GM12878 (cell line): ENCODE data around the gene FGFRL1. TPM values are rescaled to one million over a fixed set of nuclear protein-coding genes. Genes with fewer than 3 reads are reported as not detected.

ENCODE experiments used
- ATAC-seq: fragments of 200-7000 bp; cut with Tn5 transposase; 3 replicates; pipeline ENCODE4 v1.9.1; 2020; ENCODE audit warnings: mild to moderate bottlenecking, moderate library complexity
- BruUV-seq: library from RNA; stranded (reverse); fragments of 400-500 nt; replicated peaks from 2 replicates; lab custom pipeline; 2021; lab: Mats Ljungman, UMichigan
- CTCF ChIA-PET: fragments of 300-600 bp; sonication (Branson Sonifier 250); formaldehyde crosslinking; extraction: SDS; loops from one replicate; lab custom pipeline; 2021; ENCODE audit warnings: inconsistent platforms; lab: Yijun Ruan, JAX
- POLR2A ChIA-PET: fragments of 350-600 bp; formaldehyde crosslinking; extraction: SDS; loops from one replicate; lab custom pipeline; 2021; ENCODE audit warnings: inconsistent platforms; lab: Charles Lee
- RAD21 ChIA-PET: fragments of 300-600 bp; sonication (Branson Sonifier 250); formaldehyde crosslinking; loops from one replicate; lab custom pipeline; 2023; ENCODE audit warnings: antibody characterized with exemption; ENCODE audit not compliant: unreplicated experiment; lab: Charles Lee
- SMC1A ChIA-PET: fragments of 300-600 bp; sonication (Branson Sonifier 250); formaldehyde crosslinking; loops from one replicate; lab custom pipeline; 2023; ENCODE audit not compliant: unreplicated experiment, uncharacterized antibody; lab: Charles Lee
- DNase-seq: peaks from one replicate; pipeline ENCODE4 v3.0.0-alpha.2; 2011; ENCODE audit warnings: low read depth, low spot score
- FAIRE-seq: peaks from 3 replicates; lab custom pipeline; 2011; peaks lifted over from hg19 to GRCh38; lab: Jason Lieb, UNC
- H2AFZ ChIP-seq: 2 replicates; pipeline ENCODE4 v1.6.0; 2011; ENCODE audit warnings: low read depth, low read length, control low read depth; ENCODE audit not compliant: control insufficient read depth
- H3K27ac ChIP-seq: 2 replicates; pipeline ENCODE4 v1.5.1; 2011; ENCODE audit warnings: control low read depth; ENCODE audit not compliant: control insufficient read depth, insufficient read depth
- H3K27me3 ChIP-seq, 2 experiments: replicated peaks in 1 of 2; 2 replicates each; pipeline versions ENCODE4 v1.6.0 to v1.6.1; 2011; ENCODE audit warnings: low read length in 1 of 2; ENCODE audit not compliant: control insufficient read depth in 2 of 2, insufficient read depth in 2 of 2
- H3K36me3 ChIP-seq, 2 experiments: 2 replicates each; pipeline ENCODE4 v1.5.1; 2011; ENCODE audit warnings: low read length in 1 of 2; ENCODE audit not compliant: control insufficient read depth in 2 of 2, insufficient read depth in 2 of 2
- H3K4me1 ChIP-seq: 2 replicates; pipeline ENCODE4 v1.6.1; 2011; ENCODE audit warnings: mild to moderate bottlenecking, low read length, moderate library complexity, mixed read lengths; ENCODE audit not compliant: control insufficient read depth, insufficient read depth
- H3K4me2 ChIP-seq: 2 replicates; pipeline ENCODE4 v1.6.0; 2011; ENCODE audit warnings: control low read depth; ENCODE audit not compliant: control insufficient read depth, insufficient read depth
- H3K4me3 ChIP-seq: fragments of 200-600 bp; sonication (generic); 2 replicates; pipeline ENCODE4 v1.5.1; 2016
- H3K79me2 ChIP-seq: 2 replicates; pipeline ENCODE4 v1.6.0; 2011; ENCODE audit warnings: low read length; ENCODE audit not compliant: control insufficient read depth, insufficient read depth
- H3K9ac ChIP-seq: 2 replicates; pipeline ENCODE4 v1.8.0; 2011; ENCODE audit warnings: low read length, control low read depth, mixed read lengths; ENCODE audit not compliant: control insufficient read depth, insufficient read depth
- H3K9me3 ChIP-seq: replicated peaks from 3 replicates; pipeline ENCODE4 v1.5.1; 2011; ENCODE audit warnings: mild to moderate bottlenecking, low read length; ENCODE audit not compliant: control insufficient read depth, insufficient read depth
- H4K20me1 ChIP-seq: 2 replicates; pipeline ENCODE4 v1.6.0; 2011; ENCODE audit not compliant: control insufficient read depth, insufficient read depth
- BCL3 ChIP-seq: IDR thresholded peaks from 2 replicates; pipeline ENCODE4 v1.6.1; 2011; ENCODE audit warnings: borderline replicate concordance, low read depth, mild to moderate bottlenecking, moderate library complexity, low read length; ENCODE audit not compliant: insufficient read depth, poor library complexity, severe bottlenecking
- CHD4 ChIP-seq: fragments of 200-600 bp; sonication (generic); IDR thresholded peaks from 2 replicates; pipeline ENCODE4 v1.6.1; 2016; ENCODE audit warnings: mild to moderate bottlenecking
- JUNB ChIP-seq: IDR thresholded peaks from 2 replicates; pipeline ENCODE4 v1.6.1; 2016; ENCODE audit warnings: antibody characterized with exemption, mild to moderate bottlenecking
- NFIC ChIP-seq: IDR thresholded peaks from 2 replicates; pipeline ENCODE4 v1.6.1; 2012; ENCODE audit warnings: low read depth, mild to moderate bottlenecking, inconsistent platforms, low read length, moderate library complexity
- RFX5 ChIP-seq: IDR thresholded peaks from 2 replicates; pipeline ENCODE4 v1.6.1; 2011; ENCODE audit warnings: low read depth, low read length, improper control_type of control experiment
- SMC3 ChIP-seq: IDR thresholded peaks from 2 replicates; pipeline ENCODE4 v1.6.1; 2011; ENCODE audit warnings: low read length, improper control_type of control experiment, borderline replicate concordance
- TCF12 ChIP-seq: IDR thresholded peaks from 2 replicates; pipeline ENCODE4 v1.6.1; 2011; ENCODE audit warnings: low read depth, mild to moderate bottlenecking, low read length
- ZBTB4 ChIP-seq: fragments of 450-650 bp; formaldehyde crosslinking; IDR thresholded peaks from 2 replicates; pipeline ENCODE4 v1.4.0; 2022; ENCODE audit warnings: mild to moderate bottlenecking, moderate library complexity
- ZNF217 ChIP-seq: fragments of 450-650 bp; IDR thresholded peaks from 2 replicates; pipeline ENCODE4 v1.6.1; 2017; ENCODE audit warnings: antibody characterized with exemption, mild to moderate bottlenecking
- WGBS: methylation state at CpG from one replicate; pipeline ENCODE4 v1.1.6; 2016; ENCODE audit warnings: low lambda C conversion rate; ENCODE audit not compliant: insufficient replicate concordance, insufficient coverage; ENCODE audit errors: missing lambda C conversion rate; 5-methylcytosine and 5-hydroxymethylcytosine counted together
- in situ Hi-C: fragments of 300-500 bp; cut with MboI; formaldehyde crosslinking; loops from 9 replicates; pipeline ENCODE4 v1.14.3; 2018; ENCODE audit warnings: mixed read lengths
- intact Hi-C: fragments of 100-400 bp; cut with micrococcal nuclease; formaldehyde crosslinking; loops from one replicate; pipeline ENCODE4 v1.14.2; 2022; ENCODE audit not compliant: unreplicated experiment
- polyA plus RNA-seq, 11 experiments: library from polyadenylated mRNA; depleted of rRNA in 4 of 11; unstranded in 6 of 11; stranded (reverse) in 5 of 11; fragments of >200 nt; fragmentation: Nextera tagmentation in 4 of 11; fragmentation: Illumina TruSeq in 1 of 11; extraction: Ambion mirVana in 4 of 11; extraction: Trizol in 1 of 11; gene quantifications; 1 replicate in 1 of 11; 2 replicates in 10 of 11; pipeline versions ENCODE4 v1.2.1 to v1.2.3, GENCODE V29; 2011 to 2016; ENCODE audit warnings: inconsistent platforms in 2 of 11, missing spikeins in 2 of 11, low read depth in 1 of 11
- total RNA-seq, 4 experiments: library from RNA; depleted of rRNA in 3 of 4; stranded (reverse); fragments of >200 nt in 3 of 4; fragmentation: Illumina TruSeq in 1 of 4; extraction: Trizol in 1 of 4; gene quantifications; 2 replicates each; pipeline versions ENCODE4 v1.2.1 to v1.2.3, GENCODE V29; 2013 to 2021

The FGFRL1 gene
- total and polyA plus RNA-seq, 10 of the 15 experiments (the other 5 are each of a cell fraction or from before 2014, with no cell fraction given) = 0.02 to 1.5 (median 0.29) TPM; not detected in 2

GRCh38 chr4:1047106-1047975 is 35.9 kb downstream of the FGFRL1 start:
- POLR2A ChIA-PET = no interaction called here
- DNase-seq = no peak
- TF ChIP-seq RFX5 (no peak), JUNB (no peak), CHD4 (no peak), NFIC (no peak), SMC3 (no peak), BCL3 (no peak), ZNF217 (no peak), TCF12 (no peak), ZBTB4 (no peak)

More at GRCh38 chr4:1047106-1047975, 35.9 kb downstream of the FGFRL1 start:
- no TSS peak for BruUV-seq
- Histone ChIP-seq H3K79me2 (no peaks in the 10 kb centered on the region), H3K27ac (no peak overlapping the region), H3K4me2 (no peak overlapping the region), H3K9me3 (peaks cover 1% of the 10 kb centered on the region; the same call in 1 of the 3 replicates), H2AFZ (no peak overlapping the region), H3K9ac (no peak overlapping the region), H3K27me3 (no peaks in the 10 kb centered on the region), H3K4me3 (no peak overlapping the region), H3K36me3 (no peaks in the 10 kb centered on the region), H3K4me1 (no peaks in the 10 kb centered on the region), H4K20me1 (no peaks in the 10 kb centered on the region)
- intact Hi-C loops (no loop called here), in situ Hi-C loops (no loop called here)
- WGBS = 68% methylated on average over 41 of the region's 41 CpGs
- CTCF ChIA-PET = no interaction called here
- SMC1A ChIA-PET = no interaction called here
- FAIRE-seq = no peak
- RAD21 ChIA-PET = no interaction called here
- ATAC-seq = no peak
